Adrenal gland (tissue), 5 donors: Measurements from ENCODE around the gene RFLNA.

Experiments used
- CTCF ChIP-seq, 6 experiments: fragments of 450-650 bp in 4 of 6; fragments of 200-600 bp in 2 of 6; sonication (generic) in 1 of 6; IDR thresholded peaks; 1 replicate in 5 of 6; 2 replicates in 1 of 6; pipeline versions ENCODE4 v1.5.1 to v1.8.0; 2016 to 2021; ENCODE audit warnings: antibody characterized with exemption in 6 of 6, mild to moderate bottlenecking in 2 of 6, moderate library complexity in 1 of 6
- POLR2A ChIP-seq, 2 donors: fragments of 450-650 bp; IDR thresholded peaks; one replicate each; pipeline ENCODE4 v1.6.1; 2017; ENCODE audit warnings: antibody characterized with exemption in 2 of 2, mild to moderate bottlenecking in 2 of 2, moderate library complexity in 1 of 2
- donor health status: DM: no; HTN: no; CAD: no.

DNA sequence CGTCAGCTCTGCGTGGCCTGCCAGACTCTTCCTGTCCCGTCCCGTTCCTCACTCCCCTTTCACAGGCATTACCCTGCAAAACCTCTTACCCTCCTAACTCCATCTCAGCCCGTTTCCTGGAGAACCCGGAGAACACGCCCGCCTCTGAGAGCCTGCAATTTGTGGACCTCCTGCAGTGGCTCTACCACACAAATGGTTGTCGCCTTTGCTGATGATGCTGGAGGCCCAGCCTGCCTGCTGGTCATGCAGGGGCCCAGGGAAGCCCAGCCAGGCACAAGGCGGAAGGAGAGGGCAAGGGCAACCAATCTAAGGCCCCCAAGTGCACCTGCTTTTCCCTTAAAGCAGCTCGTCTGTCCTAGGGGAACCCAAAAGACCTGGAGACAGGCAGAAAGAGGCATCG is 22.5 kb downstream of the RFLNA start:
- TF ChIP-seq CTCF (IDR thresholded peaks at IDR 0.05): no peak
- TF ChIP-seq POLR2A (IDR thresholded peaks at IDR 0.05): no peak
